Measurements from ENCODE around the gene PRKCQ. TPM values are rescaled to one million over a fixed set of nuclear protein-coding genes. Genes with fewer than 3 reads are reported as not detected.

Gene PRKCQ
- total RNA-seq, 1 experiment from 2014 or later = 1.3 TPM

- H3K4me1 ChIP-seq = peaks cover 12% of the 10 kb centered on the region; the same call in 1 of the 2 replicates
- DNase-seq = no peak
- H3K4me3 ChIP-seq = no peak overlapping the region
- H3K9me3 ChIP-seq (replicated peaks) = no peaks in the 10 kb centered on the region
- no peaks in the 10 kb centered on the region for H3K36me3 ChIP-seq
- H3K27me3 ChIP-seq = no peaks in the 10 kb centered on the region
- H3K27ac ChIP-seq = no peak overlapping the region
These were observed 66.6 kb downstream of the PRKCQ start for GRCh38 chr10:6513476-6513875.

DNA sequence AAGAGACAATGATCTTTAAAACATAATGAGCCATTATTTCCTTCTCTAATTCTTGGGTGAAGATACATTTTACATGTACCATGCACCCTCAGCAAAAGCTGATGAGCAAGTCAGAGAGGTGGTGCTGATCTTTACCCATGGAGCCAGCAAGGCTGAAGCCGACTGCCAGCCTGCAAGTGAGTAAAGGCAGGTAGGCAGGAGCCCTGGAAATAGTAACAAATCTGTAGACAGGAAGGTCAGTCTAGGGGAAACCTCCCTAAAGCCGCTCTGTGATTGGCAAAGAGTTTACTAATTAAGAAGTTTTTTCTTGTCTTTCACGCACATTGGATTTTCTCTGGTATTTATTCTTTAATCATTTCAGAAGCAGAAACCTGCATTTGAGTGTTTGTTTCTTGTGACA lies 67.9 kb downstream of the PRKCQ start:
- Histone ChIP-seq H3K27me3 (no peaks in the 10 kb centered on the region), H3K4me3 (no peak overlapping the region), H3K36me3 (no peaks in the 10 kb centered on the region), H3K4me1 (peaks cover 12% of the 10 kb centered on the region; the same call in 1 of the 2 replicates), H3K9me3 (replicated peaks) (no peaks in the 10 kb centered on the region), H3K27ac (no peak overlapping the region)
- no peak for DNase-seq

- Histone ChIP-seq H3K27ac (no peak overlapping the region), H3K4me1 (peaks cover 12% of the 10 kb centered on the region; the same call in 1 of the 2 replicates), H3K27me3 (no peaks in the 10 kb centered on the region), H3K36me3 (no peaks in the 10 kb centered on the region), H3K4me3 (no peak overlapping the region), H3K9me3 (replicated peaks) (no peaks in the 10 kb centered on the region)
- no peak for DNase-seq
These were observed 68.7 kb downstream of the PRKCQ start for GRCh38 chr10:6511347-6511746.

- Histone ChIP-seq H3K4me1 (no peaks in the 10 kb centered on the region), H3K36me3 (no peaks in the 10 kb centered on the region), H3K27ac (no peak overlapping the region), H3K27me3 (no peaks in the 10 kb centered on the region), H3K9me3 (replicated peaks) (no peaks in the 10 kb centered on the region), H3K4me3 (no peak overlapping the region)
- DNase-seq = no peak
These were observed 72.8 kb downstream of the PRKCQ start for GRCh38 chr10:6507311-6507710.

GRCh38 chr10:6505300-6505699 lies 74.8 kb downstream of the PRKCQ start:
- Histone ChIP-seq H3K4me3 (no peak overlapping the region), H3K36me3 (no peaks in the 10 kb centered on the region), H3K27me3 (no peaks in the 10 kb centered on the region), H3K9me3 (replicated peaks) (no peaks in the 10 kb centered on the region), H3K4me1 (no peaks in the 10 kb centered on the region), H3K27ac (no peak overlapping the region)
- DNase-seq = no peak

DNA sequence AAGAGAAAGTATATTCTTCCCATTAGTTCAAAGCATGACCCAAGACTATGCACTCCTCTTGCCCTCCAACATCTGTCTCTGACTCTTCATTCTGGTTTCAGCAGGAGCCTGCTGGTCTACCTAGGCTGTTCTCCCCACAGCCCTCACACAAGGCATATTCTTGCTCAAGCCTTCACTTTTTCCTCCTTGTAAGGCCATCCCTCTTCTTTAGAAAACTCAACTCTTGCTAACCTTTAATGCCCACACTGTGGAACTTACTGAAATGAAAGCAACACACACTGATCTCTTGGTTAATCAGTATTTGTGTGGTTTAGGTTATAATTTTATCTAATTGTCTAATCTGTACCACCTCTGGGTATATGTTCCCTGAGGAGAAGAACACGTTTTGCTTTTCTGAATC lies 75.8 kb downstream of the PRKCQ start:
- Histone ChIP-seq H3K36me3 (no peaks in the 10 kb centered on the region), H3K27ac (no peak overlapping the region), H3K27me3 (no peaks in the 10 kb centered on the region), H3K9me3 (replicated peaks) (no peaks in the 10 kb centered on the region), H3K4me1 (no peaks in the 10 kb centered on the region), H3K4me3 (no peak overlapping the region)
- DNase-seq = no peak

DNA sequence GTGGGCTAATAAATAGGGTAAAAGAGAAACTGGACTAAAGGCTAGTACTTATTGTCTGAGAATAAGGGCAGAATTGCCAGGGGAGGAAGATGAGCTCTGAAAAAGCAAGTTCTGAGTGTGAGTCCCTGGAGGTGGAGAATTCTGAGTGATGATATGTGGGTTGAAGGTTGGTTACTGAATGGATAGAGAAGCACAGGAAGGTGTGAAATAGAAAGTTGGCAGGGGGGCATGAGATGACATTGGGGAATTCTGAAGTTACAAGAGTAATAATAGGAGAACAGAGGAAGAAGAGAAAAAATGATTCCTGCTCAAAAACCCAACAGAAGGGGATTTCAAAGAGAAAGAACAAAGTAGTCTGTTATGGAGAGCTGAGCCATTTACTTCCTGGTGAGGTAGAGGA lies 76.9 kb downstream of the PRKCQ start:
- Histone ChIP-seq H3K9me3 (replicated peaks) (no peaks in the 10 kb centered on the region), H3K36me3 (no peaks in the 10 kb centered on the region), H3K4me1 (no peaks in the 10 kb centered on the region), H3K27ac (no peak overlapping the region), H3K4me3 (no peak overlapping the region), H3K27me3 (no peaks in the 10 kb centered on the region)
- no peak for DNase-seq

GRCh38 chr10:6501931-6502330 lies 78.1 kb downstream of the PRKCQ start:
- Histone ChIP-seq H3K4me1 (no peaks in the 10 kb centered on the region), H3K36me3 (no peaks in the 10 kb centered on the region), H3K27me3 (no peaks in the 10 kb centered on the region), H3K9me3 (replicated peaks) (no peaks in the 10 kb centered on the region), H3K27ac (no peak overlapping the region), H3K4me3 (no peak overlapping the region)
- no peak for DNase-seq

GRCh38 chr10:6499974-6500373 lies 80.1 kb downstream of the PRKCQ start:
- Histone ChIP-seq H3K4me3 (no peak overlapping the region), H3K27ac (no peak overlapping the region), H3K27me3 (no peaks in the 10 kb centered on the region), H3K36me3 (no peaks in the 10 kb centered on the region), H3K4me1 (no peaks in the 10 kb centered on the region), H3K9me3 (replicated peaks) (no peaks in the 10 kb centered on the region)
- DNase-seq = no peak

- no peak overlapping the region for H3K4me3 ChIP-seq
- no peak overlapping the region for H3K27ac ChIP-seq
- H3K9me3 ChIP-seq (replicated peaks) = no peaks in the 10 kb centered on the region
- H3K36me3 ChIP-seq = no peaks in the 10 kb centered on the region
- H3K27me3 ChIP-seq = no peaks in the 10 kb centered on the region
- H3K4me1 ChIP-seq = no peaks in the 10 kb centered on the region
- no peak for DNase-seq
These were observed 81.3 kb downstream of the PRKCQ start for GRCh38 chr10:6498771-6499170.

- Histone ChIP-seq H3K27ac (no peak overlapping the region), H3K4me1 (no peaks in the 10 kb centered on the region), H3K9me3 (replicated peaks) (no peaks in the 10 kb centered on the region), H3K27me3 (no peaks in the 10 kb centered on the region), H3K4me3 (no peak overlapping the region), H3K36me3 (no peaks in the 10 kb centered on the region)
- DNase-seq = no peak
These were observed 82.5 kb downstream of the PRKCQ start for GRCh38 chr10:6497620-6498019.

GRCh38 chr10:6494936-6495592 lies 85.0 kb downstream of the PRKCQ start:
- Histone ChIP-seq H3K4me3 (no peak overlapping the region), H3K4me1 (no peaks in the 10 kb centered on the region), H3K9me3 (replicated peaks) (no peaks in the 10 kb centered on the region), H3K36me3 (no peaks in the 10 kb centered on the region), H3K27me3 (no peaks in the 10 kb centered on the region), H3K27ac (no peak overlapping the region)
- no peak for DNase-seq

DNA sequence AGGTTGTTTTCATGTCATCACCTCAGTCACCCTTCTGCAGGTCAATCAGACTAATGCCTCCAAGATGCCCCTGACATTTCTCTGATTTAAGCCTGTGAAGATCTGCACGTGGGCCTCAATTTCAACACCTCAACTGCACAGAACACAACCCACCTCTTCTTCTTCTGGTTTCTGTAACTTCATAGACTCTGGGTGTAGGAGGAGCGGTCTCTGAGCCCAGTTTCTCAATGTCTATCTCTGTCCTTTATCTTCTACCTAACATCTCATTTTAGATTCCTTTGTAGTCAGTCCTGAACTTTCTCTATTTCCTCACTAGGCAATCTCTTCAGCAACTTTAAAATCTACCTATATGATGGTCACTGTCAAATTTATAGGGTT lies 85.6 kb downstream of the PRKCQ start:
- Histone ChIP-seq H3K36me3 (no peaks in the 10 kb centered on the region), H3K4me1 (no peaks in the 10 kb centered on the region), H3K27me3 (no peaks in the 10 kb centered on the region), H3K27ac (no peak overlapping the region), H3K4me3 (no peak overlapping the region), H3K9me3 (replicated peaks) (no peaks in the 10 kb centered on the region)
- no peak for DNase-seq

DNA sequence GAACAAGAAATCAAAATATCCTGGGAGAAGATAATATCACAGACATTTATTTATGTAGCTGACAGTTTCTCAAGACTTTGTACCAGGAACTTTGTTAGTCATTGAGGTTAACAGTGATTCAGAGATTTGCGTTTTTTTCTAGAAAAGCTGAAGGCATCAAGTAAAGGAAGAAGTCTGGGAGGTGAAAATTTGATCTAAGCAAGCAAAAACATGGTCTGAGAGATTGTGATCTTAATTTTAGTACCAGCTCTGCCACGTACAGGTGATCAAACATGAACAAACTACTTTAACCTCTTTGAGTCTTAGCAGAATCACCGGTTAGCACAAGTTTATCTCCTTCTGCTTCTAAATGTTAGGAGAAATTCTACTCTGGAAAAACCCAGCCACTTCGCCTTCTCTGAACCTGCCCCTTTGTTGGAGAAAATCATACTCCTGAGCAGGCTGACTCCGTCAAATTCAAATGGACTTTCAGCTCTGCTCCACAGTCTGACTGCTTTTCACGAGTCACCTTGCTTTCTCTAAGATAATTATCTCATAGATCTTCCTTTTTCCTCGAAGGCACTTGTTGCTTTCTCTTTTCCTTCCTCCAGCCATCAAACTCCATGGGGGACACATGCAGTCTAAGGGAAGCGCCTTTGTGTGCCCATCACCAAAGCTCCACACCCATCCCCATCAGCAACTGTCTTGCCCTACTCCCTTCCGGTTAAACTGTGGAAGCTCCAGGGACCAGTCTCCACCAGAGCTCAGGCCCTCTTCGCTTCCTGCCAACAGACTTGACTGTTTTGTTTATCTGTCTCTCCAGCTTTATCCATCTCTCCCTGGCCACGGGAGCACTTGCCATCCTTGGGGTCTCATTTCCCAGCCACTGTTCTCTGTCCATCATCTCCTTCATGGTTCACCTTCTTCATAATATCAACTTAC lies 86.3 kb downstream of the PRKCQ start:
- Histone ChIP-seq H3K4me3 (no peak overlapping the region), H3K27ac (no peak overlapping the region), H3K27me3 (no peaks in the 10 kb centered on the region), H3K4me1 (no peaks in the 10 kb centered on the region), H3K9me3 (replicated peaks) (no peaks in the 10 kb centered on the region), H3K36me3 (no peaks in the 10 kb centered on the region)
- no peak for DNase-seq

GRCh38 chr10:6492896-6493295 lies 87.2 kb downstream of the PRKCQ start:
- H3K36me3 ChIP-seq = no peaks in the 10 kb centered on the region
- no peaks in the 10 kb centered on the region for H3K4me1 ChIP-seq
- H3K27me3 ChIP-seq = no peaks in the 10 kb centered on the region
- no peaks in the 10 kb centered on the region for H3K9me3 ChIP-seq (replicated peaks)
- no peak for DNase-seq
- H3K27ac ChIP-seq = no peak overlapping the region
- no peak overlapping the region for H3K4me3 ChIP-seq
